Measurements from ENCODE around the gene RAD17.
"Not testable (repeated sequence)": the region's sequence is repeated elsewhere in the genome, so short reads cannot be mapped to it uniquely, and the experiment has no call there.

RAD17 gene

GRCh38 chr5:69374911-69375446 is 5.4 kb downstream of the RAD17 start:
- DNase-seq, result no peak

GRCh38 chr5:69378376-69378775 is 8.8 kb downstream of the RAD17 start:
- DNase-seq, result no peak

GRCh38 chr5:69404659-69405330 is 35.2 kb downstream of the RAD17 start:
- DNase-seq, result no peak

- peak; percentile 29 to 41 for DNase-seq
These were observed 45.4 kb downstream of the RAD17 start, which contains the start of gene MARVELD2 for GRCh38 chr5:69414885-69415583. MARVELD2 (plus strand) TSS chr5:69415116; CDS start chr5:69419386, 4,270 bp downstream.

- no peak for DNase-seq
These were observed 46.0 kb downstream of the RAD17 start for GRCh38 chr5:69415584-69415958.

GRCh38 chr5:69416180-69416579 is 46.6 kb downstream of the RAD17 start:
- no peak for DNase-seq

- no peak for DNase-seq
These were observed 47.1 kb downstream of the RAD17 start for GRCh38 chr5:69416699-69417098.

GRCh38 chr5:69418554-69418953 is 48.9 kb downstream of the RAD17 start:
- DNase-seq, result no peak

GRCh38 chr5:69431424-69432303 is 62.0 kb downstream of the RAD17 start:
- DNase-seq, result no peak

- no peak for DNase-seq
These were observed 63.0 kb downstream of the RAD17 start for GRCh38 chr5:69432412-69433206.

- not testable (repeated sequence) for DNase-seq
These were observed 65.8 kb downstream of the RAD17 start for GRCh38 chr5:69435276-69435884.

GRCh38 chr5:69444127-69444754 is 74.6 kb downstream of the RAD17 start:
- DNase-seq, result no peak

GRCh38 chr5:69449511-69449910 is 79.9 kb downstream of the RAD17 start:
- no peak for DNase-seq

- no peak for DNase-seq
These were observed 80.5 kb downstream of the RAD17 start for GRCh38 chr5:69450116-69450515.

GRCh38 chr5:69450527-69450926 is 80.9 kb downstream of the RAD17 start:
- not testable (repeated sequence) for DNase-seq

- no peak for DNase-seq
These were observed 82.5 kb downstream of the RAD17 start for GRCh38 chr5:69451941-69452647.

GRCh38 chr5:69453487-69453886 is 83.9 kb downstream of the RAD17 start:
- not testable (repeated sequence) for DNase-seq

GRCh38 chr5:69454460-69455249 is 85.0 kb downstream of the RAD17 start:
- no peak for DNase-seq

GRCh38 chr5:69455428-69455988 is 85.9 kb downstream of the RAD17 start:
- not testable (repeated sequence) for DNase-seq
